ENCODE results near the gene TFPI2.

DNA sequence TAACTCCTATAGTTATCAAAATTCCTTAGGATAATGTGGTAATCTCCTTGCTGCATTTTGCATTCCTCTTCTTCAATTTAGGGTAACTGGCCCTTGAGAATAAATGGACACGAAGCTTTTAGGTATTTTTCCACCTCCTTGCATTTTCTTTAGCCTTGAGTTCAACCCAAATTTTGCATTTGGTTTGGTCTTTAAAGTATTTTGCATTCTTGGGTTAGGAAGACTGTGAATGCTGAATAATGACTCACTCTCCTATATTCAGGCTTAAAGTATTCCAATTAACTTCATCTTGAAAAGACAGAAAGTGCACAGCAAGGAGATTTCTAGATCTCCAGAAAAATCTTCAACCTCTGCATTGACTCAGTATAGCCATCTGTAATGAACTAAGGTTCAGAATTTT is 47.3 kb downstream of the TFPI2 start:
- TF ChIP-seq EZH2 (IDR thresholded peaks at IDR 0.05; ENCODE audit: low read length, unreplicated experiment), result no peak
- TF ChIP-seq, protein P1, sequence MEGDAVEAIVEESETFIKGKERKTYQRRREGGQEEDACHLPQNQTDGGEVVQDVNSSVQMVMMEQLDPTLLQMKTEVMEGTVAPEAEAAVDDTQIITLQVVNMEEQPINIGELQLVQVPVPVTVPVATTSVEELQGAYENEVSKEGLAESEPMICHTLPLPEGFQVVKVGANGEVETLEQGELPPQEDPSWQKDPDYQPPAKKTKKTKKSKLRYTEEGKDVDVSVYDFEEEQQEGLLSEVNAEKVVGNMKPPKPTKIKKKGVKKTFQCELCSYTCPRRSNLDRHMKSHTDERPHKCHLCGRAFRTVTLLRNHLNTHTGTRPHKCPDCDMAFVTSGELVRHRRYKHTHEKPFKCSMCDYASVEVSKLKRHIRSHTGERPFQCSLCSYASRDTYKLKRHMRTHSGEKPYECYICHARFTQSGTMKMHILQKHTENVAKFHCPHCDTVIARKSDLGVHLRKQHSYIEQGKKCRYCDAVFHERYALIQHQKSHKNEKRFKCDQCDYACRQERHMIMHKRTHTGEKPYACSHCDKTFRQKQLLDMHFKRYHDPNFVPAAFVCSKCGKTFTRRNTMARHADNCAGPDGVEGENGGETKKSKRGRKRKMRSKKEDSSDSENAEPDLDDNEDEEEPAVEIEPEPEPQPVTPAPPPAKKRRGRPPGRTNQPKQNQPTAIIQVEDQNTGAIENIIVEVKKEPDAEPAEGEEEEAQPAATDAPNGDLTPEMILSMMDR (conservative IDR thresholded peaks at IDR 0.05; ENCODE audit: low read depth, low read length), result no peak
- TF ChIP-seq EZH2phosphoT487 (IDR thresholded peaks at IDR 0.05; ENCODE audit: borderline replicate concordance, low read length), result no peak

All from PC-3 (cell line).